H9 (cell line): ENCODE measurements around the gene HMGCLL1. TPM values are rescaled to one million over a fixed set of nuclear protein-coding genes. Genes with fewer than 3 reads are reported as not detected.

ENCODE experiments used
- DNase-seq: peaks from one replicate; pipeline ENCODE4 v3.0.0-alpha.2; 2017
- H2AFZ ChIP-seq: one replicate; pipeline ENCODE4 v1.6.1; 2013; ENCODE audit warnings: mild to moderate bottlenecking, low read length, control low read depth, moderate library complexity
- H2AK5ac ChIP-seq: 2 replicates; pipeline ENCODE4 v1.6.1; 2013; ENCODE audit warnings: low read length, control low read depth, mixed read lengths; ENCODE audit not compliant: insufficient read length
- H2BK120ac ChIP-seq: one replicate; pipeline ENCODE4 v1.6.1; 2013; ENCODE audit warnings: low read depth, mild to moderate bottlenecking, low read length, control low read depth, inconsistent platforms; ENCODE audit not compliant: poor library complexity, severe bottlenecking
- H2BK12ac ChIP-seq: 2 replicates; pipeline ENCODE4 v1.6.1; 2013; ENCODE audit warnings: low read length, control low read depth, mixed read lengths, low read depth; ENCODE audit not compliant: insufficient read length
- H2BK15ac ChIP-seq: 2 replicates; pipeline ENCODE4 v1.6.1; 2013; ENCODE audit warnings: low read depth, low read length, control low read depth
- H2BK20ac ChIP-seq: one replicate; pipeline ENCODE4 v1.6.1; 2013; ENCODE audit warnings: low read depth, mild to moderate bottlenecking, low read length, control low read depth, inconsistent platforms; ENCODE audit not compliant: poor library complexity, severe bottlenecking
- H2BK5ac ChIP-seq: 2 replicates; pipeline ENCODE4 v1.6.1; 2013; ENCODE audit warnings: low read length, control low read depth, mixed read lengths; ENCODE audit not compliant: insufficient read length
- H3K14ac ChIP-seq: 2 replicates; pipeline ENCODE4 v1.6.1; 2013; ENCODE audit warnings: low read length, control low read depth; ENCODE audit not compliant: insufficient read depth
- H3K18ac ChIP-seq: 2 replicates; pipeline ENCODE4 v1.6.1; 2013; ENCODE audit warnings: low read depth, mild to moderate bottlenecking, mixed read lengths, low read length, control low read depth; ENCODE audit not compliant: insufficient read length
- H3K23ac ChIP-seq: 2 replicates; pipeline ENCODE4 v1.6.1; 2013; ENCODE audit warnings: low read length, control low read depth, mixed read lengths, low read depth; ENCODE audit not compliant: insufficient read length
- H3K23me2 ChIP-seq: 2 replicates; pipeline ENCODE4 v1.6.1; 2013; ENCODE audit warnings: low read depth, mild to moderate bottlenecking, mixed read lengths, low read length, control low read depth; ENCODE audit not compliant: insufficient read length, poor library complexity, severe bottlenecking
- H3K27ac ChIP-seq: 2 replicates; pipeline ENCODE4 v1.5.1; 2013; ENCODE audit warnings: low read length, control low read depth, mixed read lengths, low read depth; ENCODE audit not compliant: insufficient read length
- H3K27me3 ChIP-seq: 2 replicates; pipeline ENCODE4 v1.6.1; 2013; ENCODE audit warnings: low read length, control low read depth, inconsistent platforms; ENCODE audit not compliant: insufficient read depth
- H3K4ac ChIP-seq: 2 replicates; pipeline ENCODE4 v1.6.1; 2013; ENCODE audit warnings: low read depth, mild to moderate bottlenecking, control low read depth, inconsistent platforms, low read length, moderate library complexity
- H3K4me1 ChIP-seq: 2 replicates; pipeline ENCODE4 v1.6.1; 2013; ENCODE audit warnings: low read length, control low read depth, inconsistent platforms; ENCODE audit not compliant: insufficient read depth
- H3K4me2 ChIP-seq: 2 replicates; pipeline ENCODE4 v1.6.1; 2013; ENCODE audit warnings: low read length, control low read depth, mixed read lengths; ENCODE audit not compliant: insufficient read length, insufficient read depth
- H3K56ac ChIP-seq: 2 replicates; pipeline ENCODE4 v1.6.1; 2013; ENCODE audit warnings: low read depth, mild to moderate bottlenecking, mixed read lengths, low read length, control low read depth; ENCODE audit not compliant: insufficient read length
- H3K79me1 ChIP-seq: 2 replicates; pipeline ENCODE4 v1.6.1; 2013; ENCODE audit warnings: low read depth, mild to moderate bottlenecking, moderate library complexity, low read length, control low read depth, inconsistent platforms; ENCODE audit not compliant: insufficient read depth, poor library complexity, severe bottlenecking
- H3K79me2 ChIP-seq: 2 replicates; pipeline ENCODE4 v1.6.1; 2013; ENCODE audit warnings: low read length, control low read depth, inconsistent platforms; ENCODE audit not compliant: insufficient read depth
- H3K9ac ChIP-seq: 2 replicates; pipeline ENCODE4 v1.6.1; 2013; ENCODE audit warnings: low read length, control low read depth, mixed read lengths; ENCODE audit not compliant: insufficient read length; ENCODE audit errors: extremely low read depth
- H3K9me3 ChIP-seq: one replicate; pipeline ENCODE4 v1.6.1; 2013; ENCODE audit warnings: low read depth, low read length, inconsistent platforms; ENCODE audit not compliant: control insufficient read depth
- H3T11ph ChIP-seq: one replicate; pipeline ENCODE4 v1.6.1; 2013; ENCODE audit warnings: mild to moderate bottlenecking, low read length, control low read depth, inconsistent platforms
- H4K20me1 ChIP-seq: one replicate; pipeline ENCODE4 v1.6.1; 2013; ENCODE audit not compliant: control insufficient read depth, insufficient read length, insufficient read depth
- H4K5ac ChIP-seq: 2 replicates; pipeline ENCODE4 v1.6.1; 2013; ENCODE audit warnings: low read depth, mild to moderate bottlenecking, mixed read lengths, low read length, control low read depth; ENCODE audit not compliant: insufficient read length
- H4K8ac ChIP-seq: replicated peaks from 2 replicates; pipeline ENCODE4 v1.6.1; 2013; ENCODE audit warnings: low read length, control low read depth, mixed read lengths, low read depth; ENCODE audit not compliant: insufficient read length
- H4K91ac ChIP-seq: 2 replicates; pipeline ENCODE4 v1.6.1; 2013; ENCODE audit warnings: low read depth, mild to moderate bottlenecking, moderate library complexity, mixed read lengths, low read length, control low read depth; ENCODE audit not compliant: insufficient read length
- H3K27ac Mint-ChIP-seq, 3 experiments: 2 replicates in 2 of 3; 3 replicates in 1 of 3; pipeline ENCODE4 v1.8.0; 2020 to 2021; ENCODE audit warnings: mixed read lengths in 3 of 3, mild to moderate bottlenecking in 1 of 3, moderate library complexity in 1 of 3
- H3K27me3 Mint-ChIP-seq: 2 replicates; pipeline ENCODE4 v1.8.0; 2021; ENCODE audit warnings: low read depth, mild to moderate bottlenecking, moderate library complexity, mixed read lengths
- H3K36me3 Mint-ChIP-seq, 3 experiments: 2 replicates in 2 of 3; 3 replicates in 1 of 3; pipeline ENCODE4 v1.8.0; 2020 to 2021; ENCODE audit warnings: low read depth in 3 of 3, mixed read lengths in 3 of 3; ENCODE audit not compliant: insufficient read depth in 1 of 3
- H3K4me1 Mint-ChIP-seq, 2 experiments: 2 replicates each; pipeline ENCODE4 v1.8.0; 2020; ENCODE audit warnings: mixed read lengths in 2 of 2
- H3K4me3 Mint-ChIP-seq, 2 experiments: 2 replicates in 1 of 2; 3 replicates in 1 of 2; pipeline ENCODE4 v1.8.0; 2020 to 2021; ENCODE audit warnings: mild to moderate bottlenecking in 2 of 2, mixed read lengths in 2 of 2, moderate library complexity in 1 of 2
- H3K9me3 Mint-ChIP-seq, 2 experiments: 2 replicates in 1 of 2; 3 replicates in 1 of 2; pipeline ENCODE4 v1.8.0; 2020; ENCODE audit warnings: mild to moderate bottlenecking in 2 of 2, mixed read lengths in 2 of 2, moderate library complexity in 1 of 2
- CTCF ChIP-seq: fragments of 200-600 bp; sonication (generic); conservative IDR thresholded peaks from 3 replicates; pipeline ENCODE4 v1.8.0; 2021; ENCODE audit warnings: antibody characterized with exemption, mild to moderate bottlenecking
- WGBS: extraction: QIAGEN DNeasy Blood & Tissue Kit; methylation state at CpG from one replicate; pipeline ENCODE4 v1.1.7; 2013; ENCODE audit warnings: missing lambda C conversion rate, low lambda C conversion rate, mixed read lengths; ENCODE audit not compliant: insufficient read length; ENCODE audit errors: extremely low coverage; 5-methylcytosine and 5-hydroxymethylcytosine counted together
- total RNA-seq: library from RNA; stranded (reverse); gene quantifications from 2 replicates; pipeline ENCODE4 v1.2.1, GENCODE V29; 2021

HMGCLL1 gene
- total RNA-seq, 1 experiment from 2014 or later: 0.24 TPM

GRCh38 chr6:55447891-55448290, 131.1 kb downstream of the HMGCLL1 start:
- Histone ChIP-seq H3K9me3 (no peaks in the 10 kb centered on the region), H3K79me2 (no peaks in the 10 kb centered on the region), H4K91ac (no peak overlapping the region), H3T11ph (no peak overlapping the region), H4K8ac (no peak overlapping the region), H3K23me2 (no peaks in the 10 kb centered on the region), H2BK120ac (no peak overlapping the region), H3K56ac (no peak overlapping the region), H3K27ac (no peak overlapping the region), H3K27me3 (no peaks in the 10 kb centered on the region), H3K9ac (no peak overlapping the region), H3K4me1 (no peaks in the 10 kb centered on the region), H2BK5ac (no peak overlapping the region), H2BK20ac (no peak overlapping the region), H4K20me1 (no peaks in the 10 kb centered on the region), H2BK15ac (no peak overlapping the region), H2AK5ac (no peak overlapping the region), H3K4ac (no peak overlapping the region), H3K23ac (no peak overlapping the region), H3K14ac (no peak overlapping the region), H3K4me2 (no peak overlapping the region), H2BK12ac (no peak overlapping the region), H4K5ac (no peak overlapping the region), H2AFZ (no peak overlapping the region), H3K79me1 (no peaks in the 10 kb centered on the region), H3K18ac (no peak overlapping the region)
- no peaks in the 10 kb centered on the region for H3K4me1 Mint-ChIP-seq
- no peak for DNase-seq
- H3K4me3 Mint-ChIP-seq: no peak overlapping the region
- H3K36me3 Mint-ChIP-seq: no peaks in the 10 kb centered on the region
- TF ChIP-seq CTCF: no peak
- H3K27me3 Mint-ChIP-seq: no peaks in the 10 kb centered on the region
- no CpG with 5 or more reads among the region's 3 CpGs for WGBS
- no peaks in the 10 kb centered on the region for H3K9me3 Mint-ChIP-seq
- H3K27ac Mint-ChIP-seq: no peak overlapping the region
